ENCODE data around the gene ZNF217.

DNA sequence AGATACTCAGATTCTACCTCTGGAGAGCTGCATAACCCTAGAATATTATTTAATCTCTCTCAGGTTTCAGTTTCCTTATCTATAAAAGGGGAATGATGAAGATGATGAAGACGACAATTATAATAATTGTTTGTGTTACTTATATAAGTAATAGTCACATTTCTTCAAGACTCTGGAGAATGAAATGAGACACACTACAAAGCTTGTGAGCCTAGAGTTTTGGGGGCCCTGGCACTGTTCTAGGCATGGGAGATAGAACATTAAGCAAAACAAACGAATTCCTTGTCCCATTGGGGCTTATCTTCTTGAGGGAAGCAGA is 5.4 kb upstream of the ZNF217 start:
- TF ChIP-seq, protein P1, sequence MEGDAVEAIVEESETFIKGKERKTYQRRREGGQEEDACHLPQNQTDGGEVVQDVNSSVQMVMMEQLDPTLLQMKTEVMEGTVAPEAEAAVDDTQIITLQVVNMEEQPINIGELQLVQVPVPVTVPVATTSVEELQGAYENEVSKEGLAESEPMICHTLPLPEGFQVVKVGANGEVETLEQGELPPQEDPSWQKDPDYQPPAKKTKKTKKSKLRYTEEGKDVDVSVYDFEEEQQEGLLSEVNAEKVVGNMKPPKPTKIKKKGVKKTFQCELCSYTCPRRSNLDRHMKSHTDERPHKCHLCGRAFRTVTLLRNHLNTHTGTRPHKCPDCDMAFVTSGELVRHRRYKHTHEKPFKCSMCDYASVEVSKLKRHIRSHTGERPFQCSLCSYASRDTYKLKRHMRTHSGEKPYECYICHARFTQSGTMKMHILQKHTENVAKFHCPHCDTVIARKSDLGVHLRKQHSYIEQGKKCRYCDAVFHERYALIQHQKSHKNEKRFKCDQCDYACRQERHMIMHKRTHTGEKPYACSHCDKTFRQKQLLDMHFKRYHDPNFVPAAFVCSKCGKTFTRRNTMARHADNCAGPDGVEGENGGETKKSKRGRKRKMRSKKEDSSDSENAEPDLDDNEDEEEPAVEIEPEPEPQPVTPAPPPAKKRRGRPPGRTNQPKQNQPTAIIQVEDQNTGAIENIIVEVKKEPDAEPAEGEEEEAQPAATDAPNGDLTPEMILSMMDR (IDR thresholded peaks at IDR 0.05; ENCODE audit: insufficient read depth, low read length, poor library complexity, severe bottlenecking), result no peak
- no peak for TF ChIP-seq EZH2phosphoT487 (conservative IDR thresholded peaks at IDR 0.05; ENCODE audit: low read length)
